Brain pericyte (primary cell): ENCODE data around the gene SEL1L.
"Not testable (repeated sequence)": the region's sequence is repeated elsewhere in the genome, so short reads cannot be mapped to it uniquely, and the experiment has no call there.

ENCODE experiments used
- DNase-seq: peaks from one replicate; pipeline ENCODE4 v3.0.0-alpha.2; 2012; ENCODE audit warnings: low read depth, low spot score

SEL1L gene

DNA sequence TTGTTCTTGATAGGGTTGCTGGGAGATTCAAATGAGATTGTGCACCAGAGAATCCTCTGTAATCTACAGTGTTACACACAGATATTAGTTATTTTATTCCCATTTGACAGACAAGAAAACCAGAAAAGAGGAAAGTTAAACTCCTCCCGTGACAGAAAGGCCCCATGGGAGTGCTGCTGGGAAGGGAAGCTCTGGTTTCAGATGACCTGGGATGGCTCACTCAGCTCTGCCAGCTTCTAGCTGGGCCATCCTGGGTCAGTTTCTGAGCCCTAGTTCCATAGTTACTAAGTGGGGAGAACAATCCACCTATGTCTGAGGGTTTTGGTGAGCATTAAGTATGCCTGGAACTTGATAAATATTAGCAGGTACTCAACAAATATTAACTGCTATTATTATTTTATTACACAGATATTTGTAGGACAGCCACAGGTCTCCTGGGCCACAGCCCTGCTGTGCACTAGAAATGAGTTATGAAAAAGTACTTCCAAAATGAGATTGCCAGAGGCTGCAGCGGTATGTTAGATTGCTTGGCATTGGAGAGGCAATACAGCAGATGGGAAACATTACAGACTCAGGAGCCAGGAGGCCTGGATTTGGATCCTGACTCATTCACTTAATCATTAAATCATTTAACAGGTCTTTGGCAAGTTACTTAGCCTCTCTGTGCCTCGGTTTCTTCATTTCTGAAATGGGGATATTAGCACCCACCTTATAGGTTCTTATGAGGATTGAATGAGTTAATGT, 86.5 kb downstream of the SEL1L start:
- no peak for DNase-seq

DNA sequence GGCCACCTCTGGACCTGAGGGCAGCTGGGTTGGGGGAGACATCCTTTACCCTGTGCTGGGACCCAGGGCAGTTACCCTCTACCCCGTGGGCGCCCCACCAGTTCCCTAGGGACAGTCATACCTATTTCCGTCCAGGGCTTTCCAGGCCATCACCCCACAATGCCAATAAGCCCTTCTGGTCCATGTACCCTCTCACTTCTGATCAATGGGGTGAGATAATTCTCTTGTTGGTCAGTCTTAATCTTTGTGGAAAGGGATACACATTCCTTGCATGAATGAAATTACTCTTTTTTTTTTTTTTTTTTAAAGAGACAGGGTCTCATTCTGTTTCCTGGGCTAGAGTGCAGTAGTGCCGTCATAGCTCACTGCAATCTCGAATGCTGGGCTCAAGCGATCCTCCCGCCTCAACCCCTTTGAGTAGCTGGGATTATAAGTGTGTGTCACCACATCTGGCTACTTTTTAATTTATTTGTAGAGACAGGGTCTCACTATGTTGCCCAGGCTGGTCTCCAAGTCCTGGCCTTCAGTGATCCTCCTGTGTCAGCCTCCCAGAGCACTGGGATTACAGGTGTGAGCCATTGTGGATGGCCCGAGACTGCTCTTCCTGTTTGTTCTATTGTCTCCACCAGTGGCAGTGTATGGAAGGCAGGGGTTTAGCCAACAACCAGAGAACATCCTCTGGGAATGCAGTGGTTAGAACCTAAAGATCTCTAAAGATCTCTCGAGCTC, 87.2 kb downstream of the SEL1L start:
- no peak for DNase-seq

DNA sequence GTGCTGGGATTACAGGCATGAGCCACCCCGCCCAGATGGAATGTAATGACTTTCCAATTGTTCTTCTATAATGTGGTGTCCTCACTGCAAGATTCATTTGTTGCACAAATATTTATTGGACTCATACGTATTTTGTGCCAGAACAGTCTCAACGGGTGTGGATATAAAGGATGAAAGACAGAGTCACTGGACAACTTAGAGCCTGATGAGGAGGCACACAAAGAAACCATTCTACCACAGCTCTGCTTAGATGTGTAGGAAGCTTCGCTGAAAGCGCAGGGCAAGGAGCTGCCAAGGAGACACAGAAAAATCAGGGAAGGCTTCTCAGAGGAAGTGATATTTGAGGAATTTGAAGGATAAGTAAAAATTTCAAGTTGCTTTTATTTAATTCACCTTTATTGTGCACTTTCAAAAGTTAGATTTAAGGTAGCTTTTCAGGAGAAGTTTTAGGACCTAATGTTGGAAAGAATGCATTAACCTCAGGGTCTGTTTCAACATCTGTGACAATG, 92.0 kb downstream of the SEL1L start:
- no peak for DNase-seq

- no peak for DNase-seq
Observed at GRCh38 chr14:81440041-81440440, 93.6 kb downstream of the SEL1L start.

DNA sequence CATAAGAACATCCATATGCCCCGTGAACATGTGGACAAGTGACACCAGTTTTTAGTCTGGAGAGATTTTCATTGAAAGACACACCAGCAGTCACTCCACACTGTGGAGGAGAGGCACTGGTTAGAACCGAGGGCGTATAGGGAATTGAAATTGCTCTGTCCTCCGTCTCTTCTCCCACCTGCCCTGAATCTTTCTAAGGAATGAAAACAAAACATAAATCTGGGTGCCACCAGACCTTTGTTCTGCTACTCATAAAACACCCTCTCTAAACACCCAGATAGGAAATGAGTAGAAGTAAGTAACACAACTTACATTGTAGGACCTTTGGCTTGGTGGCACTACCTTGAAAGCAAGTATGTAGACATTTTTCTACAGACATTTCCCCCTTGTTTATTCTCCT, 96.4 kb downstream of the SEL1L start:
- DNase-seq: no peak

GRCh38 chr14:81436296-81437138, 97.1 kb downstream of the SEL1L start:
- DNase-seq: no peak

DNA sequence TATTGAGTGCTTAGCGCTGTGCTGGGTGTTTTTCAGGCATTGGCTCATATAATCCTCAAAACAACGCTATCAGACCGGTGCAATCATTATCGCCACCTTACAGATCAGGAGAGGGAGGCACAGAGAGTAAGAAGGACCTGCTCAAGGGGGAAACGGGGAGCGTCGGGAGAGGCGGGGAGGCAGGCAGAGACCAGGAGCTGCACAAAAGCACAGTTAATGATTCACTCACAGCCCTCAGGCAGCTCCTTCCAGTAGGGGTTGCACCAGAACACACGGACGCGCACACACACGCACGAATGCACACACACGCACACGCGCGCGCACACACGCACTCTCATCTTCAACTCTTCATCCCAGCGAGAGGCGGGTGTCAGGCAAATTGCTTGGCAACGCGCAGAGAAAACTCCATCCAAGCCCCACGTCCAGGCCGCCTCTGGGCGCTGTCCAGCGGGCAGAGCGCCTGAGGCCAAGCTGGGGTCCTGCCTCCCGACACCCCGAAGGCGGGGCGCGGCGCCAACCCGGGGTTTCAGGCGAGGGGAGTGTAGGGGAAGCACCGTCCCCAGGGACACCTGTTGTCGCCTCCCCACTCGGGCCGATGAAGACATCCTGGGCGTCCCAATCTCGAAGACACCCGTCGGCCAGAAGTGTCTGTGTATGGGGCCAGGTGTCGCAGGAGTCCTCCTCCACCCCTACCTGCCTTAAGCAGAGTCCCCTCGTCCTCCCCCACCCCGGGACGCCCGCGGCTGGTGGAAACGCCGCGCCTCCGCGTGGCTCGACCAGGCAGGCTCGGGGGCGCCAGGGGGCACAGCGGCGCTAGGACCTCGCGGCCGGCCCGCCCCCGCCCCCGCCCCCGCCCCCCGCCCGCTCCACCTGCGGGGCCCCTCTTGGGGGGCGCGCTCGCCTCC, 98.0 kb downstream of the SEL1L start:
- DNase-seq: no peak

DNA sequence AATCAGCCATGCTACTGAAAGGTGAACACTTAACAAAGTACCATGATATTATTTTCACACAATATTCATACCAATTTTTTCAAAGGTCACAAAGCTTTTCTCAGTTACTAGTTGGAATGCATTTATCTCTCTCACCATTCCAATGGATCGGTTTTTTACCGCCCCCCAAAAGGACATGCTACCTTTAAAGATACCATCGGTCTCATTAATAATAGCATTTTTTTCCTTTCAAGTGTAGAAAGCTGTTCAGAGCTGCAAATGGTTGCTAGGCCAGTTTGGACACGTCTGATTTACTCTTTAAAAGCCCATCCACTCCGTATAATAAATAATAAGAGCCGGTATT, 98.6 kb downstream of the SEL1L start:
- no peak for DNase-seq

- no peak for DNase-seq
Observed at GRCh38 chr14:81434230-81434629, 99.4 kb downstream of the SEL1L start.

- no peak for DNase-seq
Observed at GRCh38 chr14:81433378-81433777, 100.3 kb downstream of the SEL1L start.

- DNase-seq: no peak
Observed at GRCh38 chr14:81432219-81432661, 101.4 kb downstream of the SEL1L start.

GRCh38 chr14:81430235-81430634, 103.4 kb downstream of the SEL1L start:
- DNase-seq: no peak

GRCh38 chr14:81429749-81430148, 103.9 kb downstream of the SEL1L start:
- DNase-seq: not testable (repeated sequence)

DNA sequence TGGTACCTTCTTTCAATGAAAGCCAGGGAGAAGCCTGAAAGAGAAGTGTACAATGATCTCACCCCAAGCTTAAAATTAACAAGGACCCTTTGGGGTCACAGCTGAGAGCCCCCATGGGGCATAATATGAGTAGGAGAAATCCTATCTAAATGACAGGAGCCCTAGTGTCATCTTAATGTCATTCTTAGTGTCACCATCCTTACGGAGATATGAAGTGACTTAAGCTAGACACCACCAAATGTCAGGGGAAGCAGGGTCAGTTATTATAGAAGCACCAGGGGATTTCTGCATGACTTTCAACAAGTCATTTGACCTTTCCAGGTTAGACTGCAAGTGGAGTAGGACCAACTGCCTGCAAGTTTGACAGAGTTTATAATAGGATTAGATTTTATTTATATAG, 104.6 kb downstream of the SEL1L start:
- DNase-seq: no peak

DNA sequence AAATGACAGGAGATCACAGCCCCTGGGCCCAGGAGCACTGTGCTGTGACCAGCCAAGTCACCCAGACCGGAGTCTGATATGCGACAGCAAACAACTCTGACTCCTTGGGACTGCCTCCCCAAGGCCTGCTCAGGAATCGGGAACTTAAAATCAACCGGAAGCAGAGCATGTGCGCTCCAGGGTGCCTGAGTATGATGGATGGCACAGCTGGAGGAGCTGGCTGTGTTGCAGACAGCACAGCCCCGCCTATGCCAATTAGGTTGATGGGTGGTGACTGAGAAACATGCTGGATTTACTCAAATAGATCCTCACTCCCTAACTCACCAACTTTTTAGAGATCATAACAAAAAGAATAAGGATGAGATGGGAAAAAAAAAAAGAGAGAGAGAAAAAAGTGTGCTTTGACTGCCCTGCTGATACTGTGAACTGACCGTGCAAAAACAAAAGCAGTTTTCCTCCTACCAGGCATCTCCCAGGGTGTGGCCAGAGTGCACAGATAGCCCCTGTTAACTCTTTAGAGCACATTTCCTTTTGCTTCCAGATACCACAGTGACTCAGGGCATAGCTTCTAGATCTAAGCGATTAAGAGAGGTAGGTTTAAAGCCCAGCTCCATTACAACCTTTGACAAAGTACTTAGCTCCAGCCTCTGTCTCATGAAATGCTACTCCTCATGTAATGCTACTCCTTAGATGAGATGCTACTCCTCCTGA, 106.2 kb downstream of the SEL1L start:
- no peak for DNase-seq

GRCh38 chr14:81423504-81423903, 110.1 kb downstream of the SEL1L start:
- DNase-seq: no peak
